Vagina (tissue), 2 donors: ENCODE data around the gene AGPS. TPM values are rescaled to one million over a fixed set of nuclear protein-coding genes. Genes with fewer than 3 reads are reported as not detected.
A peak's percentile ranks its signal among the peaks of the same experiment; 100 is the strongest.

Experiments
- DNase-seq, 2 donors: peaks; one replicate each; pipeline ENCODE4 v3.0.0-alpha.2; 2017; ENCODE audit errors: extremely low spot score in 2 of 2
- H3K27ac ChIP-seq: fragments of 200-600 bp; sonication (generic); one replicate; pipeline ENCODE4 v1.5.1; 2019
- H3K27me3 ChIP-seq: fragments of 200-600 bp; sonication (generic); one replicate; pipeline ENCODE4 v1.5.1; 2019
- H3K36me3 ChIP-seq, 2 donors: fragments of 200-600 bp; sonication (generic); one replicate each; pipeline ENCODE4 v1.5.1; 2017 to 2019
- H3K4me1 ChIP-seq: fragments of 200-600 bp; sonication (generic); one replicate; pipeline ENCODE4 v1.5.1; 2019
- H3K4me3 ChIP-seq, 2 donors: fragments of 200-600 bp; sonication (generic); 1 replicate in 1 of 2; 2 replicates in 1 of 2; pipeline ENCODE4 v1.5.1; 2016 to 2019
- H3K9me3 ChIP-seq: fragments of 200-600 bp; sonication (generic); one replicate; pipeline ENCODE4 v1.5.1; 2019
- CTCF ChIP-seq, 3 experiments: fragments of 450-650 bp in 2 of 3; fragments of 200-600 bp in 1 of 3; sonication (generic) in 1 of 3; IDR thresholded peaks; one replicate each; pipeline ENCODE4 v1.5.1; 2017 to 2019; ENCODE audit warnings: antibody characterized with exemption in 3 of 3, mild to moderate bottlenecking in 2 of 3, moderate library complexity in 2 of 3
- POLR2A ChIP-seq, 2 donors: fragments of 450-650 bp; IDR thresholded peaks; one replicate each; pipeline ENCODE4 v1.6.1; 2017; ENCODE audit warnings: antibody characterized with exemption in 2 of 2, mild to moderate bottlenecking in 2 of 2, moderate library complexity in 2 of 2
- POLR2AphosphoS5 ChIP-seq, 2 donors: sonication (generic); formaldehyde crosslinking; IDR thresholded peaks; one replicate each; pipeline ENCODE4 v1.9.0; 2017; ENCODE audit warnings: antibody characterized with exemption in 2 of 2, mild to moderate bottlenecking in 2 of 2, low read depth in 1 of 2; ENCODE audit not compliant: insufficient read depth in 1 of 2
- intact Hi-C: fragments of 100-400 bp; cut with DNase I; formaldehyde crosslinking; loops from one replicate; pipeline ENCODE4 v1.15.1; 2023
- small RNA-seq: library from RNA; depleted of rRNA; stranded (forward); fragments of <200 nt; gene quantifications from one replicate; pipeline ENCODE3, GENCODE V24; 2016
- total RNA-seq: library from RNA; depleted of rRNA; stranded (reverse); fragments of >200 nt; gene quantifications from one replicate; pipeline ENCODE4 v1.2.3, GENCODE V29; 2016

AGPS gene
- total RNA-seq, 1 donor from 2014 or later: 27.3 TPM

GRCh38 chr2:177592945-177593344 is 200.4 kb downstream of the AGPS start:
- H3K4me3 ChIP-seq: no peak overlapping the region
- TF ChIP-seq POLR2AphosphoS5 (IDR thresholded peaks at IDR 0.05; ENCODE audit: insufficient read depth in 1 of 2, low read depth in 1 of 2) (no peak), POLR2A (IDR thresholded peaks at IDR 0.05) (no peak), CTCF (IDR thresholded peaks at IDR 0.05) (no peak)
- intact Hi-C loops: no loop called here

GRCh38 chr2:177593402-177593801 is 200.8 kb downstream of the AGPS start:
- DNase-seq: peak in 1 of 2 donors; percentile 34
- Histone ChIP-seq H3K9me3 (no peaks in the 10 kb centered on the region), H3K27me3 (no peaks in the 10 kb centered on the region), H3K4me3 (no peak overlapping the region), H3K4me1 (peaks cover 7% of the 10 kb centered on the region), H3K36me3 (no peaks in the 10 kb centered on the region), H3K27ac (no peak overlapping the region)
- intact Hi-C loops: no loop called here
- TF ChIP-seq POLR2A (IDR thresholded peaks at IDR 0.05): no peak
- TF ChIP-seq POLR2AphosphoS5 (IDR thresholded peaks at IDR 0.05; ENCODE audit: insufficient read depth in 1 of 2, low read depth in 1 of 2): no peak
- no peak for TF ChIP-seq CTCF (IDR thresholded peaks at IDR 0.05)

More at GRCh38 chr2:177592945-177593344, 200.4 kb downstream of the AGPS start:
- Histone ChIP-seq H3K27me3 (no peaks in the 10 kb centered on the region), H3K27ac (no peak overlapping the region), H3K36me3 (no peaks in the 10 kb centered on the region), H3K4me1 (peaks cover 4% of the 10 kb centered on the region), H3K9me3 (no peaks in the 10 kb centered on the region)
- no peak for DNase-seq

Small RNA genes lying within 50 kb of the gene (small RNA-seq; reads per million reads assigned to genes)
- not detected for gene RF01210

Other genes with a start within 250 kb of the AGPS start
- gene HNRNPA3, start 180.0 kb upstream of the AGPS start, total RNA-seq: 77.8 TPM
- gene NFE2L2, start 128.0 kb upstream of the AGPS start, total RNA-seq: 147 TPM